Astrocyte of the cerebellum (primary cell): Measurements from ENCODE around the gene ZMYM4.
A peak's percentile ranks its signal among the peaks of the same experiment; 100 is the strongest.

Experiments
- DNase-seq: peaks from one replicate; pipeline ENCODE4 v3.0.0-alpha.2; 2011; ENCODE audit warnings: low read depth
- H3K4me3 ChIP-seq: 2 replicates; pipeline ENCODE4 v1.5.1; 2011; ENCODE audit warnings: mild to moderate bottlenecking, low read depth, low read length, moderate library complexity
- in situ Hi-C: cut with HindIII; loops from 2 replicates; pipeline ENCODE4 v1.10.0; 2017; ENCODE audit warnings: low sequenced_read_pairs
- TF ChIP-seq, protein P1 (sequence below): IDR thresholded peaks from 2 replicates; pipeline ENCODE4 v1.5.1; 2012; ENCODE audit warnings: low read length, low read depth, moderate library complexity, mild to moderate bottlenecking; ENCODE audit errors: missing control alignments

The ZMYM4 gene

GRCh38 chr1:35340519-35340918, 72.0 kb downstream of the ZMYM4 start:
- in situ Hi-C loops = no loop called here
- TF ChIP-seq, protein P1, sequence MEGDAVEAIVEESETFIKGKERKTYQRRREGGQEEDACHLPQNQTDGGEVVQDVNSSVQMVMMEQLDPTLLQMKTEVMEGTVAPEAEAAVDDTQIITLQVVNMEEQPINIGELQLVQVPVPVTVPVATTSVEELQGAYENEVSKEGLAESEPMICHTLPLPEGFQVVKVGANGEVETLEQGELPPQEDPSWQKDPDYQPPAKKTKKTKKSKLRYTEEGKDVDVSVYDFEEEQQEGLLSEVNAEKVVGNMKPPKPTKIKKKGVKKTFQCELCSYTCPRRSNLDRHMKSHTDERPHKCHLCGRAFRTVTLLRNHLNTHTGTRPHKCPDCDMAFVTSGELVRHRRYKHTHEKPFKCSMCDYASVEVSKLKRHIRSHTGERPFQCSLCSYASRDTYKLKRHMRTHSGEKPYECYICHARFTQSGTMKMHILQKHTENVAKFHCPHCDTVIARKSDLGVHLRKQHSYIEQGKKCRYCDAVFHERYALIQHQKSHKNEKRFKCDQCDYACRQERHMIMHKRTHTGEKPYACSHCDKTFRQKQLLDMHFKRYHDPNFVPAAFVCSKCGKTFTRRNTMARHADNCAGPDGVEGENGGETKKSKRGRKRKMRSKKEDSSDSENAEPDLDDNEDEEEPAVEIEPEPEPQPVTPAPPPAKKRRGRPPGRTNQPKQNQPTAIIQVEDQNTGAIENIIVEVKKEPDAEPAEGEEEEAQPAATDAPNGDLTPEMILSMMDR = no peak
- H3K4me3 ChIP-seq = no peak overlapping the region
- DNase-seq = no peak

- TF ChIP-seq, protein P1 = no peak
- in situ Hi-C loops = no loop called here
- DNase-seq = no peak
- no peak overlapping the region for H3K4me3 ChIP-seq
Measured at GRCh38 chr1:35345439-35345981, 77.0 kb downstream of the ZMYM4 start.

DNA sequence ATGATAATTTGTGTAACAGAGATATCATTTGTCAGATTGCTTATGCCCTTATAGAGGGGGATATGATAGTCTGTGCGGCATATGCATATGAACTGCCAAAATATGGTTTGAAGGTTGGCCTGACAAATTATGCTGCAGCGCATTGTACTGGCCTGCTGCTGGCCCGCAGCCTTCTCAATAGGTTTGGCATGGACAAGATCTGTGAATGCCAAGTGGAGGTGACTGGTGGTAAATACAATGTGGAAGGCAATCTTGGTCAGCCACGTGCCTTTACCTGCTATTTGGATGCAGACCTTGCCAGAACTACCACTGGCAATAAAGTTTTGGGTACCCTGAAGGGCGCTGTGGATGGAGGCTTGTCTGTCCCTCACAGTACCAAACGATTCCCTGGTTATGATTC, 82.4 kb downstream of the ZMYM4 start:
- peak; percentile 8 for DNase-seq
- H3K4me3 ChIP-seq = no peak overlapping the region
- TF ChIP-seq, protein P1 = no peak
- in situ Hi-C loops = no loop called here

DNA sequence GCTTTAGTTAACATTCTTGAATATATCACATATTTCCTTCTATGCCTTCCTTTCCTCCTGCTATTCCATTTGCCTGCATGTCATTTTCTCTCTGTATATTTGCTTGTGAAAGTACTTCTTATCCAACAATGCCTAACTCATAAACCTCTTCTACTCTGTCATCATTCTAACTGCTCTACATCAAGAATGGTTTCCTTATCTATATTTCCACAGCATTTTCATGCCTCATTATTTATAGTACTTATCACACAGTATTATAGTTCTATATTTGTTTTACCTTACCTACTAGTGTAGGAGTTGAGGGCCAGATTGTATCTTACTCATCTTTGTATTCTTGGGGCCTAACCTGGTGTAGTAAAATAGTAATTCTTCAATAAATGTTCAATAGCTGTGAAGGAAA, 91.5 kb downstream of the ZMYM4 start:
- no peak for DNase-seq
- TF ChIP-seq, protein P1 = no peak
- in situ Hi-C loops = no loop called here
- no peak overlapping the region for H3K4me3 ChIP-seq

GRCh38 chr1:35361638-35362037, 93.1 kb downstream of the ZMYM4 start:
- DNase-seq = no peak
- TF ChIP-seq, protein P1 = no peak
- in situ Hi-C loops = no loop called here
- H3K4me3 ChIP-seq = no peak overlapping the region

- in situ Hi-C loops = no loop called here
- H3K4me3 ChIP-seq = no peak overlapping the region
- TF ChIP-seq, protein P1 = no peak
- no peak for DNase-seq
Measured at GRCh38 chr1:35364741-35365140, 96.2 kb downstream of the ZMYM4 start.
